Measurements from ENCODE around the gene MARCHF3. TPM values are rescaled to one million over a fixed set of nuclear protein-coding genes. Genes with fewer than 3 reads are reported as not detected.

The MARCHF3 gene
- total and polyA plus RNA-seq, 5 donors, result 11.0 to 27.0 (median 16.3) TPM

DNA sequence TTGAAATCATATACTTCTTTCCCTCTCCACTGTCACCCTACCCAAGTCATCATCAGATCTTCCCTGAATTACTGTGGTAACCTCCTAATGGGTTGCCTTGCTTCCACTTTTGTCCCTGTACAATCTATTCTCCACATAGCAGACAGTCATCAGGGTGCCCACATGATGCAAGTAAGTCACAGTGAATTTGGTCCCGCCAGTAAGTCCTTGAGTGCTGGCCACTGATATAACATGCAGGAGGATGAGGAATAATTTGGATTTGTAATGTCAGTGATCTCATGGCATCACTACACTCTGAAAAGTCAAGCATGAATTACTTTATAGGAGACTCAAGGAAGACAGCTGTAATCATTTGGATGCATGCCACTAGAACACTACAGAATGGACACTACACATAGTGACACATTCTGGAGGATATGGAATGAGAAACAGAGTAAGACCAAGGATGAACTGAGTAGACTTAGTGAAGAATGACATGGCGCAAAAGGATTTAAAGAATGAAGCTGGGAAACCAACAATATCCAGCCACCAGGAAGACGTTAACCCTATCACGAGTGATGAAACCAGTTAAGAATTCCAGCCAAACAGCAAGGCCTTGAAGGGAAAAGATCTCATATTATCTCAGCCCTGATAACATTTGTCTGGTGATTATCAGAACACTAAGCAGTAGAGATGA, 28.6 kb downstream of the MARCHF3 start:
- H3K4me1 ChIP-seq (ENCODE audit: control insufficient read depth, insufficient read depth, low read length), result peaks cover 20% of the 10 kb centered on the region
- intact Hi-C loops (cut with DNase I), result no loop called here
- H3K4me3 ChIP-seq (ENCODE audit: low read length), result no peak overlapping the region
- ATAC-seq (peak; percentile 37 to 49), DNase-seq (no peak)
- no peak overlapping the region for H3K27ac ChIP-seq (ENCODE audit: low read length)
- no peaks in the 10 kb centered on the region for H3K9me3 ChIP-seq (ENCODE audit: control insufficient read depth, low read length)
- 50% methylated on average over 4 of the region's 4 CpGs for WGBS
- H3K27me3 ChIP-seq (ENCODE audit: control insufficient read depth, insufficient read depth), result no peaks in the 10 kb centered on the region

DNA sequence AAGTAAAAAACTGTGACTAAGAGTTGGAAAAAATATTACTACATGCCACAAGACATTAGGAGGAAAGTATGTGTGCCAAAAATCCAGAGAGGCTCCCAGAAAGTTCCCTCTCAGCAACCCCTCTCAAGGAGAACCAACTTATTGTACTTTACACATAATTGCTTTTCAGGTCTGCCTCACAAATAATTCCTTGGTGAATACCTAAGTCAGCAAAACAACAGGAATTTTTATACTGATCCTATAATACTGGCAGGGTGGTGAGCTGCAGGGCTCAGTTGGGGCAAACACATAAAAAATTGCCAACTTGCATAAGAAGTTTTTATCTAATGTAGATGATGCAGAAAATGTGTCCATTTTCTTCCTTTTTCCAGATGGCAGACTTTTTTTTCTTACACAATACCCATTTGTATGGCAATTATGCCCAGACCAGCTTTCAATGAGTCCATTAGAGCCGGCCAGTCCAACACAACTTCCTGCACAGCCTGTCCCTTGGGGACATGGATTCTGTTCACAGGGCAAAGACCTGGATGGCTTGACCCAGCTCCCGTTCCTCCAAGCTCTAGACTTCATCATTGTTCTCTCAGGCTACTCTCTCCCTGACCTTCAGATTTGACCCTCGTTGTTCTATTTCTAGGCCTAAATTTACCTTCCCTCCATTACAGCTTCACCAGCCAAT, 31.3 kb downstream of the MARCHF3 start:
- Histone ChIP-seq H3K4me3 (ENCODE audit: low read length) (no peak overlapping the region), H3K9me3 (ENCODE audit: control insufficient read depth, low read length) (no peaks in the 10 kb centered on the region), H3K27ac (ENCODE audit: low read length) (no peak overlapping the region), H3K27me3 (ENCODE audit: control insufficient read depth, insufficient read depth) (no peaks in the 10 kb centered on the region), H3K4me1 (ENCODE audit: control insufficient read depth, insufficient read depth, low read length) (peaks cover 26% of the 10 kb centered on the region)
- no peak for DNase-seq
- 70% methylated on average over 3 of the region's 3 CpGs for WGBS
- ATAC-seq, result no peak
- intact Hi-C loops (cut with DNase I), result no loop called here

GRCh38 chr5:126998201-126998631, 32.1 kb downstream of the MARCHF3 start:
- Histone ChIP-seq H3K4me1 (ENCODE audit: control insufficient read depth, insufficient read depth, low read length) (peaks cover 23% of the 10 kb centered on the region), H3K9me3 (ENCODE audit: control insufficient read depth, low read length) (no peaks in the 10 kb centered on the region), H3K27me3 (ENCODE audit: control insufficient read depth, insufficient read depth) (no peaks in the 10 kb centered on the region), H3K4me3 (ENCODE audit: low read length) (no peak overlapping the region), H3K27ac (ENCODE audit: low read length) (no peak overlapping the region)
- WGBS, result 51% methylated on average over 2 of the region's 2 CpGs
- DNase-seq (no peak), ATAC-seq (no peak)
- intact Hi-C loops (cut with DNase I), result no loop called here

DNA sequence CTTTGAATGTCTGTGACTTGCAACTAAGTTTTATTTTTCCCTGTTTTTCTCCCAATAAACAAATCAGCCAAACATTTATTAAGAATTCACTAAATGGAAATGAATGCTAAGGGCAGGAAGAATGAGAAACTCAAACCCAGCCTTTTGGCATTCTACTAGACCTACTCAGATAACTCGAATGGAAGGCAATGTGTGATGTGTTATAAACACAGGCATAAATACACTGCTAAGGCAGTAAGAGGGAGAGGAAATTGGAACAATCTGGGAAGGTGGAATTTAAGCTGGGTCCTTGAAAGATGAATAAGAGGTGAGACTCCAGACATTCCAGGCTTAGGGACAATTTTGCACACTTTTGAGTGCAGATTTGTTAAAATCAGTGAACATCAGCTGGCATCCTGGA, 34.7 kb downstream of the MARCHF3 start:
- Histone ChIP-seq H3K27me3 (ENCODE audit: control insufficient read depth, insufficient read depth) (no peaks in the 10 kb centered on the region), H3K4me3 (ENCODE audit: low read length) (no peak overlapping the region), H3K9me3 (ENCODE audit: control insufficient read depth, low read length) (no peaks in the 10 kb centered on the region), H3K4me1 (ENCODE audit: control insufficient read depth, insufficient read depth, low read length) (peaks cover 18% of the 10 kb centered on the region), H3K27ac (ENCODE audit: low read length) (no peak overlapping the region)
- ATAC-seq (no peak), DNase-seq (no peak)
- intact Hi-C loops (cut with DNase I), result no loop called here
- 31% methylated on average over 1 of the region's 1 CpG for WGBS

GRCh38 chr5:126995039-126995438, 35.3 kb downstream of the MARCHF3 start:
- DNase-seq (no peak), ATAC-seq (no peak)
- Histone ChIP-seq H3K4me3 (ENCODE audit: low read length) (no peak overlapping the region), H3K27ac (ENCODE audit: low read length) (no peak overlapping the region), H3K4me1 (ENCODE audit: control insufficient read depth, insufficient read depth, low read length) (peaks cover 18% of the 10 kb centered on the region), H3K27me3 (ENCODE audit: control insufficient read depth, insufficient read depth) (no peaks in the 10 kb centered on the region), H3K9me3 (ENCODE audit: control insufficient read depth, low read length) (no peaks in the 10 kb centered on the region)
- WGBS, result 72% methylated on average over 3 of the region's 3 CpGs
- intact Hi-C loops (cut with DNase I), result no loop called here

DNA sequence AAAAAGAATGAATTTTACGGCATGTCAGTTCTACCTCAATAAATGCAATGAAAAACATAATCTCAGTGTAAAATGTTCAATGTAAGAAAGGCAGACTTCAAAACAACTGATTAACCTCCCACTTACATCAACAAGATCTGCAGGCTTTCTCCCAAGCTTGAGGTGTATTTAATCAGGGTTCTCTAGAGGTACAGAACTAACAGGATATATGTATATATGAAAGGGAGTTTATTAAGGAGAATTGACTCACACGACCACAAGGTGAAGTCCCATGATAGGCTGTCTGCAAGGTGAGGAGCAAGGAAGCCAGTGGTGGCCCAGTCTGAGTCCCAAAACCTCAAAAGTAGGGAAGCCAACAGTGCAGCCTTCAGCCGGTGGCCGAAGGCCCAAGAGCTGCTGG, 35.9 kb downstream of the MARCHF3 start:
- intact Hi-C loops (cut with DNase I), result no loop called here
- H3K27me3 ChIP-seq (ENCODE audit: control insufficient read depth, insufficient read depth), result no peaks in the 10 kb centered on the region
- no peak overlapping the region for H3K4me3 ChIP-seq (ENCODE audit: low read length)
- WGBS, result 82% methylated on average over 4 of the region's 4 CpGs
- ATAC-seq (no peak), DNase-seq (no peak)
- peaks cover 18% of the 10 kb centered on the region for H3K4me1 ChIP-seq (ENCODE audit: control insufficient read depth, insufficient read depth, low read length)
- no peak overlapping the region for H3K27ac ChIP-seq (ENCODE audit: low read length)
- no peaks in the 10 kb centered on the region for H3K9me3 ChIP-seq (ENCODE audit: control insufficient read depth, low read length)

DNA sequence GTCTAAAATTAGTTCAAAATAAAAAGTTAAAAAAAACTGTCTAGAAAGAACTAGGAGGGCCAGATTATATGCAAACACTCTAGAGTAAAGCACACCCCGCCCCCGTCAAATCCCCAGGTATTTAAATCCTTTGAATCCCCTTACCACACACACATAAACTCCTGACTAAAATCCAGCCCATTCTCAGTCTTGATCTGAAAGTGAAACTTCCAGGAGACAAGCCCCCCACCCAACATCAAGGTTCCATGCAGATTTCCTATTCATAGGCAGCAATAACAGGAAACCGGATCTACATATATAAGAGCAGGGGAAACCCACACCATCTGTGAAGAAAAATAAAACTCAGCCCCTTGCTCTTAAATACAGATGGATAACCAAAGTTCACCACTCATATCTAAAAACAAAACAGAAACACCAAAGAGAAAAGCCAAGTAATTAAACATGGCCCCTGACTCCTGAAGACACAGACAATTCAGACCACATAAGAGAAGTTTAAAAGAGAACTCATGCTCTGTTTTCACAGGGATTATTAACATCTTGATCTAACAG, 42.3 kb downstream of the MARCHF3 start:
- intact Hi-C loops (cut with DNase I), result no loop called here
- Histone ChIP-seq H3K4me3 (ENCODE audit: low read length) (no peak overlapping the region), H3K27ac (ENCODE audit: low read length) (no peak overlapping the region), H3K4me1 (ENCODE audit: control insufficient read depth, insufficient read depth, low read length) (peaks cover 8% of the 10 kb centered on the region), H3K27me3 (ENCODE audit: control insufficient read depth, insufficient read depth) (no peaks in the 10 kb centered on the region), H3K9me3 (ENCODE audit: control insufficient read depth, low read length) (no peaks in the 10 kb centered on the region)
- DNase-seq (no peak), ATAC-seq (no peak)
- 70% methylated on average over 3 of the region's 3 CpGs for WGBS

GRCh38 chr5:126987271-126987899, 43.0 kb downstream of the MARCHF3 start:
- DNase-seq (no peak), ATAC-seq (peak in 1 of 2 donors; percentile 53)
- no peaks in the 10 kb centered on the region for H3K9me3 ChIP-seq (ENCODE audit: control insufficient read depth, low read length)
- H3K27me3 ChIP-seq (ENCODE audit: control insufficient read depth, insufficient read depth), result no peaks in the 10 kb centered on the region
- no peak overlapping the region for H3K4me3 ChIP-seq (ENCODE audit: low read length)
- H3K4me1 ChIP-seq (ENCODE audit: control insufficient read depth, insufficient read depth, low read length), result peaks cover 10% of the 10 kb centered on the region
- intact Hi-C loops (cut with DNase I), result no loop called here
- WGBS, result 52% methylated on average over 4 of the region's 4 CpGs
- no peak overlapping the region for H3K27ac ChIP-seq (ENCODE audit: low read length)

DNA sequence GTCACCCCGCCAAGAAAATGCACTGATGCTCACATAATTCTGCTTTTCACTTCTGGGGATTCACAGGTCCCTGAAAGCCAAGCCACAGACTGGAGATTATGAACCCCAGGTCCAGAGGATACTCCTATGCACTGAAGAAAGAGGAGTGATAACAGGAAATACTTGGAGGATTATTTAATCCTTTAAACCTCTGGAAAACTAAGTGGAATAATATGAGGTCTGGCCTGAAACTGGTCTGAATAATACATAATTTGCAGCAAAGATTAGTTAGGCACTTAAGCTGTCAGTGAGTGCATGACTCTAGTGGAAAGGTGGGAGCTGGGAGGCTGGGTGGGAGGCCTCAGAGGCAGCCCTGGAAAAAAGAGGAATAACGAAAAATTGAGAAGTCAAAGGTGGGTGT, 45.7 kb downstream of the MARCHF3 start:
- no peak overlapping the region for H3K4me3 ChIP-seq (ENCODE audit: low read length)
- no peak overlapping the region for H3K27ac ChIP-seq (ENCODE audit: low read length)
- H3K4me1 ChIP-seq (ENCODE audit: control insufficient read depth, insufficient read depth, low read length), result peaks cover 10% of the 10 kb centered on the region
- DNase-seq (no peak), ATAC-seq (no peak)
- H3K9me3 ChIP-seq (ENCODE audit: control insufficient read depth, low read length), result no peaks in the 10 kb centered on the region
- H3K27me3 ChIP-seq (ENCODE audit: control insufficient read depth, insufficient read depth), result no peaks in the 10 kb centered on the region
- 79% methylated on average over 2 of the region's 2 CpGs for whole genome bisulfite sequencing
- intact Hi-C loops (cut with DNase I), result no loop called here

DNA sequence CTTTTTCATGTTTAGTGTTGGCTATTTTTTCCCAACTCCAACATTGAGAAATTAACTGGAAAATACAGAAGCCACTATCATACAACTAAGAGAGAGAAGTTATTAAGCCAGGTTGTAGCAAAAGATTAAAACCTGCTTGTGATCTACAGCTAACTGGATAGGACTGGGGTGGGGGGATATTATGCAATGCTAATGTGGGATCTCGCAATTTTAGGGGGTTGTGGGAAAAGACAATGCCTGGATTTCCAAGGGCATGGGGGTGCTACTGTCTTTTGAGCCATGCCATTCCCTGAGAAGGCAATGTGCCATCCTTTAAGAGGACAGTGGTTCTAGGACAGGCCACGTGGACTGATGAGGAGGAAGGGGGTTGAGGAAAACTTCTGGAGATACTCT, 46.5 kb downstream of the MARCHF3 start:
- ATAC-seq (no peak), DNase-seq (no peak)
- intact Hi-C loops (cut with DNase I), result no loop called here
- WGBS, result 83% methylated on average over 2 of the region's 2 CpGs
- Histone ChIP-seq H3K4me1 (ENCODE audit: control insufficient read depth, insufficient read depth, low read length) (peaks cover 9% of the 10 kb centered on the region), H3K9me3 (ENCODE audit: control insufficient read depth, low read length) (no peaks in the 10 kb centered on the region), H3K27me3 (ENCODE audit: control insufficient read depth, insufficient read depth) (no peaks in the 10 kb centered on the region), H3K27ac (ENCODE audit: low read length) (peak overlapping the region; percentile 17), H3K4me3 (ENCODE audit: low read length) (no peak overlapping the region)
